HG03439 (cell line): ENCODE measurements around the gene RAB39A.
"Not testable (repeated sequence)": the region's sequence is repeated elsewhere in the genome, so short reads cannot be mapped to it uniquely, and the experiment has no call there.

Source experiments
- ATAC-seq: cut with Tn5 transposase; IDR thresholded peaks from one replicate; pipeline ENCODE4 v1.9.1; 2021; ENCODE audit warnings: mild to moderate bottlenecking, moderate library complexity; ENCODE audit not compliant: unreplicated experiment

The RAB39A gene, protein sequence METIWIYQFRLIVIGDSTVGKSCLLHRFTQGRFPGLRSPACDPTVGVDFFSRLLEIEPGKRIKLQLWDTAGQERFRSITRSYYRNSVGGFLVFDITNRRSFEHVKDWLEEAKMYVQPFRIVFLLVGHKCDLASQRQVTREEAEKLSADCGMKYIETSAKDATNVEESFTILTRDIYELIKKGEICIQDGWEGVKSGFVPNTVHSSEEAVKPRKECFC

DNA sequence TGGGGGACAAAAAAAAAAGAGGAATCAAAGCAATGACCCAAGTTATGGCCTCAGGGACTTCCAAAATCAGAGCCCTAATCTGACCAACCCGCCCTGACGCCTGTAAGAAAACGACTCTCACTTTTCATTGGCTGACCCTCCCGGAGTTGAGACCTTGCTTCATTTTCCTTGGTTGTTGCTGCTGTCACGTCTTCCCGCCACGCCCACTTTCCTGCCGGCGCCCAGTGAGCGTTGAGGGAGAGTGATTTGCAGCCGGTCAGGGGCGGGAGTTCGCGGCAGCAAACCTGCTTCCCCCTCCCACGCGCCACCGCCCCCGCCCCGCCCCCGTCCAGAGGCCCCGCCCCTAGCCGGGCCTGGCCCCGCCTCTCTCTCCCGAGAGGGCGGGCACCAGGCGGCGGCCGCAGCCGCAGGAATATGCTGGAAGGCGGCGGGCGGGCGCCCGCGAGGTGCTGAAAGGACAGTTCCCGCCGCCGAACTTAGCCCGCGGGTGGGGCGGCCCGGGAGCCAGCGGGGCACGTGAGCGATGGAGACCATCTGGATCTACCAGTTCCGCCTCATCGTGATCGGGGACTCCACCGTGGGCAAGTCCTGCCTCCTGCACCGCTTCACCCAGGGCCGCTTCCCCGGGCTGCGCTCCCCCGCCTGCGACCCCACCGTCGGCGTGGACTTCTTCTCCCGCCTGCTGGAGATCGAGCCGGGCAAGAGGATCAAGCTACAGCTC, at the start of gene RAB39A:
TSS of gene RAB39A (plus strand) at position 403 of the 721 bp plus-strand sequence. CDS start at position 524, 121 bp downstream.
- ATAC-seq = peak; percentile 93

DNA sequence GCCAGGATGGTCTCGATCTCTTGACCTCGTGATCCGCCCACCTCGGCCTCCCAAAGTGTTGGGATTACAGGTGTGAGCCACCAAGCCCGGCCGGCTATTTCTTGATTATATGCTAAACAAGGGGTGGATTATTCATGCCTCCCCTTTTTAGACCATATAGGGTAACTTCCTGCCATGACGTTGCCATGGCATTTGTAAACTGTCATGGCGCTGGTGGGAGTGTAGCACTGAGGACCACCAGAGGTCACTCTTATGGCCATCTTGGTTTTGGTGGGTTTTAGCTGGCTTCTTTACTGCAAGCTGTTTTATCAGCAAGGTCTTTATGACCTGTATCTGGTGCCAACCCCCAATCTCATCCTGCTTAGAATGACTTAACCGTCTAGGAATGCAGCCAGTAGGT, 46.8 kb upstream of the RAB39A start:
- ATAC-seq = not testable (repeated sequence)

DNA sequence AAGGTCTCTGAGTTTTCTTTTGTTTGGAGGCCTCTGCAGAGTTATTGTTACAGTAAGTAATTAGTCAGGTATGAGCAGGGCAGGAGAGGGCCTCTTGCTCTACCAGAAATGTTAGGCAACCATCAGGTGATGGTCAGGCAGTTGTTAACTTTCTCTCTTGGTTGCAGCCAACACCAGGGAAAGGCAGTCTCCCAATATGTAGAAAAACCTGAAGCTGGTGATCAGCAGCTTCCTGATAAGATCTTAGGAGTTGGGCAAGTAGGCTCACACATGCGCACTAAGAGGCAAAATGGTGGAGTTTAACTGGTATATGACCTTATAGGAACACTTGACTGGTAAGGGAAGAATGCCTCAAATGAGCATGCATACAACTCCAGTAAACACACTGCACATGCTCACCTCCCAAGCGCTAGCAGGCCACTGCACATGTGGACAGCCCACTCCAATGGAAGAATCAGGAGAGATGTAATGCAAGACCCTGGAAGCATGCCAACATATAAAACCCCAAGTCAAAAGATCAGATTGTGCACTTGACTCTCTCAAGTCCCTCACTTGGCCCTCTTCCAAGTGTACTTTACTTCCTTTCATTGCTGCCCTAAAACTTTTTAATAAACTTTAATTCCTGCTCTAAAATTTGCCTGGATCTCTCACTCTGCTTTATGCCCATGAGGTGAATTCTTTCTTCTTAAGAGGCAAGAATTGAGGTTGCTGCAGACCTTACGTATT, 46.0 kb upstream of the RAB39A start:
- ATAC-seq = no peak

DNA sequence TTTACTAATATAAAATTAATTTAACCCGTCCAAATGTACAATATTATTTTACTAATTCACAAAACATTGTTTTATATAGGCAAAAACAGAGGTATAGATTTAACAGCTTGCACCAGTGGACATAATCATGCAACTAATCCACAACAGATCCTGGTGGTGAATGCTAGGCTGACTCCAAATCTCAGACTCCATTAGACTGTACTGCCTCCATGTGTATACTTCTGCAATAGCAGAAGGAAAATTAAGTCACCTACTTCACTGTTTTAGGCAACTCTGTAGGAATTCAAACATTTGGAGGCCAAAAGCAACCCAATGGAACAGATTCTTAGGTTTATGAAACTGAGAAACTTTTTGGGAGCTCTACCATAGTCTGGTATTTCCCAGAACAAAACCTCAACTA, 30.0 kb upstream of the RAB39A start:
- ATAC-seq = no peak

DNA sequence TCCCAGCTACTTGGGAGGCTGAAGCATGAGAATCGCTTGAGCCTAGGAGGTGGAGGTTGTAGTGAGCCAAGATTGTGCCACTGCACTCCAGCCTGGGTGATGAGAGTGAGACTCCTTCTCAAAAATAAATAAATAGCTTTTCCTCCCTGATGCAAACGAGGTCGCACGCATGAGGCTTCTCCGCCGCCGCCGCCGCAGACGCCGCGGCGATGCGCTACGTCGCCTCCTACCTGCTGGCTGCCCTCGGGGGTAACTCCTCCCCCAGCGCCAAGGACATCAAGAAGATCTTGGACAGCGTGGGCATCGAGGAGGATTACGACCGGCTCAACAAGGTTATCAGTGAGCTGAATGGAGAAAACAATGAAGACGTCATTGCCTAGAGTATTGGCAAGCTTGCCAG, 20.0 kb upstream of the RAB39A start:
- no peak for ATAC-seq

DNA sequence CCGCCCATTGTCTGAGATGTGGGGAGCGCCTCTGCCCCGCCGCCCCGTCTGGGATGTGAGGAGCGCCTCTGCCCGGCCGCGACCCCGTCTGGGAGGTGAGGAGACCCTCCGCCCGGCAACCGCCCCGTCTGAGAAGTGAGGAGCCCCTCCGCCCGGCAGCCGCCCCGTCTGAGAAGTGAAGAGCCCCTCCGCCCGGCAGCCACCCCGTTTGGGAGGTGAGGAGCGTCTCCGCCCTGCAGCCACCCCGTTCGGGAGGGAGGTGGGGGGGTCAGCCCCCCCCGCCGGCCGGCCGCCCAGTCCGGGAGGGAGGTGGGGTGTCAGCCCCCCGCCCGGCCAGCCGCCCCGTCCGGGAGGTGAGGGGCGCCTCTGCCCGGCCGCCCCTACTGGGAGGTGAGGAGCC, 15.8 kb upstream of the RAB39A start:
- not testable (repeated sequence) for ATAC-seq

DNA sequence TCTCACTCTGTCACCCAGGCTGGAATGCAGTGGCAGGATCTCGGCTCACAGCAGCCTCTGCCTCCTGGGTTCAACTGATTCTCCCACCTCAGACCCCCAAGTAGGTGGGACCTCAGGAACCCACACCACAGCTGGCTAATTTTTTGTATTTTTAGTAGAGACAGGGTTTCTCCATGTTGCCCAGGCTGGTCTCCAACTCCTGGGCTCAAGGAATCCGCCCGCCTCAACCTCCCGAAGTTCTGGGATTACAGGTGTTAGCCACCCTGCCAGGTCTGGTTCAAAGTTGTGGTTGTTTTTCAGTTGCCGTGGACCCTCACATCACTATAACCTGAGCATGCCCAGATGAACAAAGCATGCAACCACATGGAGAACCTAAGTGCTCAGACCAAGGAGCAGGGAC, 13.0 kb upstream of the RAB39A start:
- no peak for ATAC-seq

DNA sequence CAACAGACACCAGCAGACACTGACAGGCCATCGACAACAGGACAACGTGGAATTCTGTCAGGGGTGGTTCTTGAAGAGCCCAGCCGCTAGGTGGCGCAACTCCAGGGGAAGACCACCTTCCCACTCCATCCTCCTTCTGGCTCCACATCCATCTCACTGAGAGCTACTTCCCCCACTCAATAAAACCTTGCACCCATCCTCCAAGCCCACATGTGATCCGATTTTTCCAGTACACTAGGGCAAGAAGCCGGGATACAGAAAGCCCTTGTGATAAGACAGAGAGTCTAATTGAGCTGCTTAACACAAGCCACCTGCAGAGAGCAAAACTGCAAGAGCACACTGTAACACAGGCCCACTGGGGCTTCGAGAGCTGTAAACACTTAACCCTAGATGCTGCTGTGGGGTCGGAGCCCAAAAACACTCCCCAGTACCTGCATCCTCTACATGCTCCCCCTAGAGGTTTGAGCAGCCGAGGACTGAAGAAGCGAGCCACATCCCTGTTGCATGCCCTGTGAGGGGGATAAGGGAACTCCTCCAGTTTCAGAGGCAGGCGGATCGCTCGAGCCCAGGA, 11.5 kb upstream of the RAB39A start:
- ATAC-seq = no peak

DNA sequence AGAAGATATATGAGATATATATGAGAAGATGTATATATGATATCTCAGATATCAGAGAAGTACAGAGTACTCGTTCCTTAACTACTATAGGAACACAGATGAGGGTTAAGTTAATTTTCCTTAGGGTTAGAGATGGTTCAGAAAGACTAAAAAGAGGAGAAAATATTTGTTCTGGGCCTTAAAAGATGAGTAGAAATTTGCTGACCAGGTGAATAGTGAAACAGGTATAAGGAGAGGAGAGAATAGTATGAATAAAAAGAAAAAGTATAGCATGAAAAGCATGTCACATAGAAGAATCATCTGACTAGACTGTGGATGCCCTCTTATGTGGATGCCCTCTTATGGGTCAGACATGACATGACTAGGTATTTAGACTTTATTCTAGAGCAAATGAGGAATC, 6.3 kb upstream of the RAB39A start:
- no peak for ATAC-seq

DNA sequence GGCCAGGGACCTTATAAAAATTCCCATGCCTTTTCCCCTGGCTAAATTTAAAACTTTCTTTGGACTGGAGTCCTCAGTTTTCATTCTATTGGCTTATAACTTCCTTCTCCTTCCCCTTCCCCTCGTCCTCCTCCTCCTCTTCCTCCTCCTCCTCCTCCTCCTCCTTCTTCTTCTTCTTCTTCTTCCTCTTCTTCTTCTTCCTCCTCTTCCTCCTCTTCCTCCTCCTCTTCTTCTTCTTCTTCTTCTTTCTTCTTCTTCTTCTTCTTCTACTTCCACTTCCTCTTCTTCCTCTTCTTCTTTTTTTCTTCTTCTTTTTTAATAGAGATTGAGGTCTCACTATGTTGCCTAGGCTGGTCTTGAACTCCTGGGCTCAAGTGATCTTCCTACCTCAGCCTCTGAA, 4.7 kb upstream of the RAB39A start:
- ATAC-seq = not testable (repeated sequence)

DNA sequence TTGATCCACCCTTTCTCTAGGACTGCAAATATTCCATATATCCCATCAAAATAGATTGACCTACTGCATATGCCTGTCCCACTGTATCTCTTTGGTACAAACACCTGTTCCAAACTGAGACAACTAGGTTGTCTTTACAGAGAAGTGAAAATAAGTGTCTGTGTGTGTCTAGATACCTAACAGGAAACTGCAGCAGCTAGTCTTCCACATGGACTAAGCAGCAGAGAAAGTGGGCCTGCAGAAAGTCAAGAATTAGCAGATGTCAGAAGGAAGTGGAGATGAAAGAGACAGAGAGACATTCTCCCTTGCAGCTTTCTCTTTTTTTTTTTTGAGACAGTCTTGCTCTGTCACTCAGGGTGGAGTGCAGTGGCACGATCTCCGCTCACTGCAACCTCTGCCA, 3.9 kb upstream of the RAB39A start:
- ATAC-seq = no peak

DNA sequence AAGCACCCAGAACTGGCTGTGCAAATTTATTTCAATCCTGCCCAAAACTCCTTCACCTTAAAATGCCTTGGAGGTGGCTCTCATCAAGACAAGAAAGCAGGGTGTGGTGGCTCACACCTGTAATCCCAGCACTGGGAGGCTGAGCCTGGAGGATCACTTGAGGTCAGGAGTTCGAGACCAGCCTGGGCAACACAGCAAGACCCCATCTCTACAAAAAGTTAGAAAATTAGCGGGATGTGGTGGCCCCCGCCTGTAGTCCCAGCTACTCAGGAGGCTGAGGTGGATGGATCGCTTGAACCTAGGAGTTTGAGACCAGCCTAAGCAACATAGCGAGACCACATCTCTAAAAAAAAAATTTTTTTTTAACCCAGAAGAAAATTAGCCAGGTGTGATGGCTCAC, 689 bp upstream of the RAB39A start:
- ATAC-seq = no peak

DNA sequence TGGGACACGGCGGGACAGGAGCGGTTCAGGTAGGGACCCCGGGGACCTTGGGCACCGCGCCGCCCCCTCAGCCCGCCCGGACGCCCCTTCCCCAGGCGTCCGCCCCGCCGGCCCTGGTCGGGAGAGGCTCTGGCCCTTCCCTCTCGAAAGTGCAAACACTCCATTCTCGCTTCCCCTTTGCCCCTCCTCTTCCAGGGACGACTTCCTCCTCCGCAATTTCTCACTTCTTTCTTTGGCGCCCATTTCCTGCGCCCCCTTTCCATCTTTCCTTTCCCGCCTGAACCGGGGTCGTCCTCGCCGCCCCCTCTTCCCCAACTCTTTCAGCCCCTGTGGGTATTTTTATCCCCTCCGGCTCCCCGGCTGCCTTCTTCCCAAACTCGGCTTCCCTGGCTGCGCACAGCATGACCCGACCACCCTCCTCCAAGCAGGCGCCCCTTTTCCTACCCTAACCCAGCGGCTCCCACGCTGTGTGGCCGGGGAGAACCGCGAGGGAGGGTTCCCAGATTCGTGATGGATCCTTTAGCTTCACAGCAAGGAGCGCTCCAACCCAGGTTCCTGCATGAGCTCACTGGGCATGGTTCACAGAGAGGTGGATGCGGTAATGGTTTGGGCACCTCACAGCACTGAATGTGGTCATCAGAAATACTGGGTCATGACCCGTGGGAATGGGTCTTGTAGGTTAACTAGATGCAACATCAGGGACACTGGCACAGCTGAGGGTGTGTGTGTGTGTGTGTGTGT, 689 bp downstream of the RAB39A start:
- ATAC-seq = peak; percentile 19

DNA sequence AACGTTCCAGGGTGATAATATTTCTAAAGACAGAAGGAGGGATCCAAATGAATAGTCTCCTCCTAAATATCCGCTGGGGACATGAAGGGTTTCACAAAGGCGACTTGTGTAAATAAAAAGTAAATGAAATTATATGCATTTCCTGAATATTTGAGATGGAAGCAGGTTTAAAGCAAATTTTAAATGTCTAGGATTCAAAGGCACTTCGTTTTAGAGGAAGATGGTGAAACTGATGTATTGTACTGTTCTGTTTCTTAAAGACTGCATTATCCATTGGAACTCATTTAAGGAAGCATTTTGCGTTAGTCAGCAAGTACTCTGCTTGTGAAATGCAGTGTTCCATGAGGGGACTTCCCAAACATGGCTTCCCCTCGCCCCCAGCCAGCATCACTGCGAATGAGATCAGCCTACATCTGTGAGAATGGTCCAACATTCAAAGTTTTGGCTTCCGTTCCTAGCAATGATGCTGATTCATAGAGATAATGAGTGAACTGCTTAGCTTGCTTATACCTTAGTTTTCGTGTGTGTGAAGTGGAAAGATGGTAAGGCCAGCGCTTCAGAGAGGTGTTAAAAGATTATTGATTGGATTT, 1.5 kb downstream of the RAB39A start:
- no peak for ATAC-seq

DNA sequence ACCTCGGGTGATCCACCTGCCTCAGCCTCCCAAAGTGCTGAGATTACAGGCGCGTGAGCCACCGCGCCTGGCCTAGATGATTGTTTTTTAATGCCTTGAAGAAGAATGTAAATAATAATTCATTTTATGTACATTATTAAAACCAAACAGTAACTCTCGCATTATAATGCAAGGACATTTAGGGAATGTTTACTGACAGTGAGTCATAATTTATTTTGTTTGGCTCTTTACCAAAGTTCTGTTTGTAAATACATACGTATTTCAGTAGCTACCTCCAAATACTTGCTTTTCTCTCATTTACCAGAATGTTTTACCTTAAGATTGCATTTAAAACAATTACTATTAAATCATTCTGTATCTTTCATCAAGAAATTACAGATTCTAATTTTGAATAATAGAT, 3.0 kb downstream of the RAB39A start:
- ATAC-seq = no peak

DNA sequence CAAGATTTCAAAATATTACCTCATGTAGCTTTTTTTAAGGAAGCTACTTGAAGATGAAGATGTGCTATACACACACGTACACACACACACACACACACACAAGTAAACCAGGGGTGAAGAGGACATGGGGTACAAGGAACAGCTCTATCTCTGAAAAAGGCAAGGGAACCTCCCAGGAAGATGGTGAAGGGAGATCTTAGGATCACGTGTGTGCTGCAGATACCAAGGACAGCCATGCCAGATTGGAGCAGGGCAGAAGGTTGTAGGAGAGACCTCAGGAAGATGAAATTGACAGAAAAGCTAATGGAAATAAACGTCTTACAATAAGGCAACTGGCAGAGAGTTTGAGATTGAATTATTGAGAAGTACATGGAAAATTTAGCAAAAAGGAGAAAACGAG, 19.7 kb downstream of the RAB39A start:
- ATAC-seq = no peak

DNA sequence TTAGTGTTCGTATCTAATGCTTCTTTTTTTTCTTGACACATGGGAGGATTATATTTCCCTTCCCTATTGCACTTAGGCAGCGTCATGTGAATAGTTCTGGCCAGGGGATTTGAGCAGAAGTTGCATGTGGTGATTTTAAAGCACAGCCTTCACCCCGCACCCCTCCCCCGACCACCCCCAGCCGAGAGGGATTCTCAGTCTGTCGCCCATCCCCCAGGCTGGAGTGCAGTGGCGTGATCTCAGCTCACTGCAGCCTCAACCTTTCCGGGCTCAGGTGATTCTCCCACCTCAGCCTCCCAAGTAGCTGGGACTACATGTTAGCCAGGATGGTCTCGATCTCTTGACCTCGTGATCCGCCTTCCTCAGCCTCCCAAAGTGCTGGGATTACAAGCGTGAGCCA, 20.1 kb downstream of the RAB39A start:
- not testable (repeated sequence) for ATAC-seq

DNA sequence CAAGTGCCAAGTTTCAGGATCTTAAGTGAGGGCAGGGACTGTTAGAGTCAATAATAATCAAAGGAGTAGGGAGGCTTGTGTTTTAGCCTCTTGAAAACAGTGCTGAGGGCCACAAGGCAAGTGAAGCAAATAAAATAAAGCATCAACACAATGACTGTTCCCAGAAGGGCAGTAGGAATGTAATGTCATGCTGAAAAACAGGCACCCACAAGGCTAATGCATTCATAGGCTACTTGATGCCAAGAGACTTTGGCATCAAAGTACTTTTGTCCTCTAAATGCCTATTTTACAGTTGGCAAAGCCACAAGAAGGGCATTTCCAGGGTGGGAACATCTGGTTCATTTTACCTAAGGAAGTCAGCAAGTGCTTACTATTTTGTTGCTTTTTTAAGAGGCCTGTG, 22.9 kb downstream of the RAB39A start:
- no peak for ATAC-seq

DNA sequence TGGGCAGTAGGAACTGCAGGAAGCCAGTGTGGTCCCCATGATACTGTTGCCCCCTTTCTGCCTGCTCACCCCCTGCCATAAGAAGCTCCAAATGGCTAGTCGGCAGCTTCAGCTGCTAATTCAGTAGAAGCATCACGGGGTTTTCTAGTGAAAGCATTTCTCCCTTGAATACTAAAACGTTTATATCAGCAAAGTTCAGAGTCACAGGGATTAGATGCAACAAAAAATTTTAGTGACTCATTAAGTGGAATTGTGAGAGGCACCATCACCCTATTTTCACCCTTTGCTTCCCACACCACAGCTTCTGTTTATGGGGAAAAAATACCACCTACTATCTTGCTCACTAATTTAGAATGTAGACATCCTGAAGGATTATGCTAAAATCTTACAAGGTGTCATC, 25.2 kb downstream of the RAB39A start:
- no peak for ATAC-seq

DNA sequence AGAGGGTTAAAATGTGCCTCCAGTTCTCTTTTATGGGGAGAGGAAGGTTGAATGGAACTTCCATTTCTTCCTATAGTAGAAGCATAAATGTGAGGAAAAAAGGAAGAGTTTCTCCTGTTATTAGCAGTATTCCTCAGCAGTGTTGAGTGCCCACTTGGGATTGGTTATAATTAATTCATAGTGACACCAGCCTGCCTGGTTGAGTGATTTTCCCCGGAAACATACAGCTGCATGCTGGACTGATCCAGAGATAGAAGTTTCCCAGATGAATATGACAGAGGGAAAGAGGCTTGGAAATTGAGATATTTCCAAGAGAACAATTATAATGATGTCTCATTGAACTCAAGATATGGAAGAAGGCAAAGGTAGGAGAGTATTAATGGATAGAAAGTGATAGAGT, 28.3 kb downstream of the RAB39A start:
- no peak for ATAC-seq

DNA sequence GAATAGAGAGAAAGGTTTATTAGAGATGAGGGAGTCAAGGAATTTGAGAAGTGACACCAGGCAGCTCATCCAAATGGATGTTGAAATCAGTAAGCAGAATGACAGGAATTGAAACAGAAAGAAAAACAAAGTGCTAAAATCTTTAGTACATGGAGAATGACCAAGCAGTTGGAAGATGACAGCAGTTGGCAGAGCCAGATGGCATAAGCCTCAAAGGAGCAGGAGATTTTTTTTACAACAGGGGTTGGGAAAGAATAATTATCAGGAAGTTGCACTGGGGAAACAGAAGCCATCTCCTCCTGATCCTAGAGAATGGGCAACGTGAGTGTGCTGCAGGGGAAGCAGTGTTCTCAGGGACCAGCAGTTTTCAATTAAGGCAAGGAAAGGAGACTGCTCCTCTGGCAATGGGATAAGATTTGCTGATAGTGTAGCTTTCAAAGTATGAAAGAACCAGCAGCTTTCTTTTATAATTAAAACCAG, 28.9 kb downstream of the RAB39A start:
- ATAC-seq = no peak
